ENCODE results near the gene KPNA6.

KPNA6 gene

DNA sequence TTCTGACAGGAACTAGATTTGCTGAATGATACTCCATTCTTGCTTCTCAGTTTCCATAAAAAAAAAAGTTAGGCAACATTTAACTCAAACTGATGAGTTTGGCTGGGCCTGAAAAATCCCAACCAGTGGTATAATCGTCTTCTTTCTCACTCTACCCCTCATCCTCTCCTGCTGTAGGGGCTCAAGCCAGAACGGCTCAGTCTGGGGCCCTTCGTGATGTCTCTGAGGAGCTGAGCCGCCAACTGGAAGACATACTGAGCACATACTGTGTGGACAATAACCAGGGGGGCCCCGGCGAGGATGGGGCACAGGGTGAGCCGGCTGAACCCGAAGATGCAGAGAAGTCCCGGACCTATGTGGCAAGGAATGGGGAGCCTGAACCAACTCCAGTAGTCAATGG lies 73.2 kb downstream of the KPNA6 start:
- H3K27me3 ChIP-seq (ENCODE audit: control insufficient read depth in 5 of 5, insufficient read depth in 4 of 5, low read length in 5 of 5) = no peaks in the 10 kb centered on the region
- H3K27ac ChIP-seq (ENCODE audit: low read depth, low read length) = peak overlapping the region; percentile 99
- peaks cover 9 to 53% (median 46%) of the 10 kb centered on the region in 5 donors for H3K4me1 ChIP-seq (ENCODE audit: control insufficient read depth in 5 of 5, insufficient read depth in 5 of 5, low read length in 5 of 5)
- peak overlapping the region; percentile 72 to 82 (median 74) for H3K4me3 ChIP-seq (ENCODE audit: low read depth in 1 of 5, low read length in 5 of 5)
- no peaks in the 10 kb centered on the region for H3K9me3 ChIP-seq (ENCODE audit: control insufficient read depth in 5 of 5, low read length in 5 of 5)
- peaks cover 5 to 33% (median 21%) of the 10 kb centered on the region in 5 donors for H3K36me3 ChIP-seq (ENCODE audit: control insufficient read depth in 5 of 5, insufficient read depth in 5 of 5, low read length in 5 of 5)
- peak overlapping the region; percentile 32 to 97 (median 92) for H3K9ac ChIP-seq (ENCODE audit: low read length in 5 of 5)

DNA sequence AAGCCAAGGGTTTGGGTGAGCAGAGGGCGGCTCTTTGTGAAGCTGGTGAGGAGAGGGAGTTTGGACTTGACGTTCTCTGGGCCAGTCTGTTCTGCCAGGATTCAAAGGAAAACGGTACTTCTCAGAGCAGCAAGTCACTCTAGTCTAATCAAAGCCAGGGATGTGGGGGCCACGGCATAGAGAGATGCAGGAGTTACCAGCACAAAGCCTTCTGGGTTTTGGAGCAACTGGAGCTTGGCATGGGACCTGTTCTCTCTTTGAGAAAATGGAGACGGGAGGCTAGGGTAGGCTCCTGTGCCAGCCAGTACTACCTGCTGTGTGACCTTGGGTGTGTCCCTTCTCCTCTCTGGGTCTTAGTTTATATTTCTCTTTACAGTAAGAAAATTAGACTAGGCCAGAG lies 73.7 kb downstream of the KPNA6 start:
- Histone ChIP-seq H3K9me3 (ENCODE audit: control insufficient read depth in 5 of 5, low read length in 5 of 5) (no peaks in the 10 kb centered on the region), H3K9ac (ENCODE audit: low read length in 5 of 5) (peak overlapping the region in 4 of 5 donors; percentile 92 to 97 (median 94)), H3K4me1 (ENCODE audit: control insufficient read depth in 5 of 5, insufficient read depth in 5 of 5, low read length in 5 of 5) (peaks cover 9 to 56% (median 46%) of the 10 kb centered on the region in 5 donors), H3K27ac (ENCODE audit: low read depth, low read length) (peak overlapping the region; percentile 99), H3K4me3 (ENCODE audit: low read depth in 1 of 5, low read length in 5 of 5) (peak overlapping the region; percentile 48 to 82 (median 74)), H3K27me3 (ENCODE audit: control insufficient read depth in 5 of 5, insufficient read depth in 4 of 5, low read length in 5 of 5) (no peaks in the 10 kb centered on the region), H3K36me3 (ENCODE audit: control insufficient read depth in 5 of 5, insufficient read depth in 5 of 5, low read length in 5 of 5) (peaks cover 9 to 38% (median 26%) of the 10 kb centered on the region in 5 donors)

DNA sequence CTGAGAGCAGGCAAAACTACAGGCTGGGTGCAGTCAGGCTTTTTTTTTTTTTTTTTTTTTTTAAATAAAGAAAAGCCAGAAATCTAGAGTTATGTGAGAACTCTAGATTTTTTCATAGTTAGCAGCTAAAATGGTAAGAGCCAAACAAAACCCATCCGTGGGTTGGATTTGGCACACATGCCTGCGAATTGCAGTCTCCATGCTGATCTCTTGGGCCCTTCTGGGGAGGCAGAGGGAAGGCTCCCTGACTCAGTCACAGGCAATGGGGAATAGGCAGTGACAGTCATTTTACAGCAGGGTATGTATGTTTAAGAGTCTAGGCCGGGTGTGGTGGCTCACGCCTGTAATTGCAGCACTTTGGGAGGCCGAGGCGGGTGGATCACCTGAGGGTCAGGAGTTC lies 74.2 kb downstream of the KPNA6 start:
- Histone ChIP-seq H3K27me3 (ENCODE audit: control insufficient read depth in 5 of 5, insufficient read depth in 4 of 5, low read length in 5 of 5) (no peaks in the 10 kb centered on the region), H3K36me3 (ENCODE audit: control insufficient read depth in 5 of 5, insufficient read depth in 5 of 5, low read length in 5 of 5) (peaks cover 10 to 43% (median 29%) of the 10 kb centered on the region in 5 donors), H3K9ac (ENCODE audit: low read length in 5 of 5) (peak overlapping the region in 3 of 5 donors; percentile 41 to 97 (median 96)), H3K4me1 (ENCODE audit: control insufficient read depth in 5 of 5, insufficient read depth in 5 of 5, low read length in 5 of 5) (peaks cover 9 to 58% (median 46%) of the 10 kb centered on the region in 5 donors), H3K27ac (ENCODE audit: low read depth, low read length) (peak overlapping the region; percentile 99), H3K9me3 (ENCODE audit: control insufficient read depth in 5 of 5, low read length in 5 of 5) (no peaks in the 10 kb centered on the region), H3K4me3 (ENCODE audit: low read depth in 1 of 5, low read length in 5 of 5) (peak overlapping the region in 1 of 5 donors; percentile 74)

DNA sequence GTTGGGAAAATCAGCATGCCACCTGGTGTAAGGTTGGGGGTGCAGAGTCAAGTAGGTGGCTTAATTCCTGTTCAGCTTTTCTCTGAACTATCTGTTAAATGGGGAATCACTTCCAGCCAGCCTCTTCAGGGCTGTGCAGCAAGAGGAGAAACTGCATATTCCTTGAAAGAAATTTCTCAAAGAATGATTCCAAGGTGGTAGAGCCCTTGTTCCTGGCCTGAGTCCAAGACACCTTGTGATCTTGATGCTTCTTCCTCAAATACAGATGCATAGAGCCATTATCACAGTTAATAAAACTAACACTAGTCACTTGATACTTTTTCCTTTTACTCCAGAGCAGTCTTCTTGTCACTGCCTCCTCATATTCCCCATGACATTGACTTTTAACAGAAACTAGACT lies 76.8 kb downstream of the KPNA6 start:
- peaks cover 16 to 69% (median 54%) of the 10 kb centered on the region in 5 donors for H3K36me3 ChIP-seq (ENCODE audit: control insufficient read depth in 5 of 5, insufficient read depth in 5 of 5, low read length in 5 of 5)

DNA sequence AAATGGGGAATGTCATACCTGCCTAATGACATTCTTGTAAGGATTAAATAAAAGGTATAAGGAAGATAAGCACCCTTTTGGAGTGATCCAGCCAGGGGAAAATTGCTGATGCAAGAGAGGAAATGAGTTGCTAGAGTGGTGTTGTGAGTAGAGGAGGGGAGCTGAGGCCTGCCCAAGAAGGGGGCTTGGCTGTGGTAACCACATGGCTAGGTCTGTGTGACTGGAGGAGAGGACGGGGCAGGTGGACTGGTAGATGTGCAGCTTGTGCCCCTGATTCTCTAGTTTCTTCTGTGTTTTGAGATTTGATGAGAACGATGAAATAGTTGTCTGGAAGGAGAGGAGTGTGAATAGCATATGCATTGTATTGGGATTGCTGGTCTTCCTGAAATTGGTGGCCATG lies 78.2 kb downstream of the KPNA6 start:
- H3K4me1 ChIP-seq (ENCODE audit: control insufficient read depth in 5 of 5, insufficient read depth in 5 of 5, low read length in 5 of 5) = peaks cover 3 to 33% (median 24%) of the 10 kb centered on the region in 5 donors
- no peak overlapping the region for H3K27ac ChIP-seq (ENCODE audit: low read depth, low read length)
- no peaks in the 10 kb centered on the region for H3K27me3 ChIP-seq (ENCODE audit: control insufficient read depth in 5 of 5, insufficient read depth in 4 of 5, low read length in 5 of 5)
- H3K9ac ChIP-seq (ENCODE audit: low read length in 5 of 5) = no peak overlapping the region
- no peaks in the 10 kb centered on the region for H3K9me3 ChIP-seq (ENCODE audit: control insufficient read depth in 5 of 5, low read length in 5 of 5)
- peaks cover 18 to 83% (median 67%) of the 10 kb centered on the region in 5 donors for H3K36me3 ChIP-seq (ENCODE audit: control insufficient read depth in 5 of 5, insufficient read depth in 5 of 5, low read length in 5 of 5)
- H3K4me3 ChIP-seq (ENCODE audit: low read depth in 1 of 5, low read length in 5 of 5) = no peak overlapping the region

More for the DNA sequence above, 76.8 kb downstream of the KPNA6 start:
- Histone ChIP-seq H3K9ac (ENCODE audit: low read length in 5 of 5) (no peak overlapping the region), H3K27me3 (ENCODE audit: control insufficient read depth in 5 of 5, insufficient read depth in 4 of 5, low read length in 5 of 5) (no peaks in the 10 kb centered on the region), H3K4me3 (ENCODE audit: low read depth in 1 of 5, low read length in 5 of 5) (no peak overlapping the region), H3K9me3 (ENCODE audit: control insufficient read depth in 5 of 5, low read length in 5 of 5) (no peaks in the 10 kb centered on the region), H3K4me1 (ENCODE audit: control insufficient read depth in 5 of 5, insufficient read depth in 5 of 5, low read length in 5 of 5) (peaks cover 3 to 44% (median 35%) of the 10 kb centered on the region in 5 donors), H3K27ac (ENCODE audit: low read depth, low read length) (no peak overlapping the region)

DNA sequence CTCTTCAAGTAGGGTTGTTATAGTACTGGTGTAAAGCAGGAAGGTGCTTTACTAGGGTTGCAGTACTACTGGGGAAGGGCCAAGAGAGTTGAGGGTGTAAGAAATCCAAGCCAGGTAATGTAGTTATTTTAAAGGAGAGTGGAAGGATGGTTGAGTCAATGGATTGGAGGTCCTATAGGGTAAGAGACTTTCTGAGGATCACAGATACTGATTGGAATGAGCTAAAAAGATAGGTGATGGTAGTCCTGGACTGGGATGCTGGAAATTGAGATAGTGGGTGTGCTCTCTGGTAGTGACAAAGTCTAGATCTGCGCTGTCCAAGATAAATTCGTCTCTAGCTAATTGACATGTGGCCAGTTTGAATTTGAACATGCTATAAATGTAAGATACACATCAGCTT lies 78.6 kb downstream of the KPNA6 start:
- Histone ChIP-seq H3K4me3 (ENCODE audit: low read depth in 1 of 5, low read length in 5 of 5) (no peak overlapping the region), H3K9ac (ENCODE audit: low read length in 5 of 5) (no peak overlapping the region), H3K27ac (ENCODE audit: low read depth, low read length) (no peak overlapping the region), H3K9me3 (ENCODE audit: control insufficient read depth in 5 of 5, low read length in 5 of 5) (no peaks in the 10 kb centered on the region), H3K4me1 (ENCODE audit: control insufficient read depth in 5 of 5, insufficient read depth in 5 of 5, low read length in 5 of 5) (peaks cover 3 to 29% (median 20%) of the 10 kb centered on the region in 5 donors), H3K36me3 (ENCODE audit: control insufficient read depth in 5 of 5, insufficient read depth in 5 of 5, low read length in 5 of 5) (peaks cover 18 to 84% (median 67%) of the 10 kb centered on the region in 5 donors), H3K27me3 (ENCODE audit: control insufficient read depth in 5 of 5, insufficient read depth in 4 of 5, low read length in 5 of 5) (no peaks in the 10 kb centered on the region)

DNA sequence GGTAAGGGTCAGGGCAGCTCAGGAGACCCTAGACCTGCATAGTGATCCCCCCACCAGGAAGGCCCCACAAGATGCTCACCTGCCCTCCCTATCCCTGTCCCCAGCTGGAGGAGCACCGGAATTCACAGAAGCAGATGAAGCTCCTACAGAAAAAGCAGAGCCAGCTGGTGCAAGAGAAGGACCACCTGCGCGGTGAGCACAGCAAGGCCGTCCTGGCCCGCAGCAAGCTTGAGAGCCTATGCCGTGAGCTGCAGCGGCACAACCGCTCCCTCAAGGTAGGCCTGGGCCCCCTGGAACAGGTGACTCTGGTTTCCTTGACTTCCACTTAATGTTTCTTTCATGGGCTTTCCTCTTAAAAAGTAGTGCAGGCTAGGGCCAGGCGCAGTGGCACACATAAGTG lies 80.0 kb downstream of the KPNA6 start:
- peaks cover 23 to 92% (median 77%) of the 10 kb centered on the region in 5 donors for H3K36me3 ChIP-seq (ENCODE audit: control insufficient read depth in 5 of 5, insufficient read depth in 5 of 5, low read length in 5 of 5)

DNA sequence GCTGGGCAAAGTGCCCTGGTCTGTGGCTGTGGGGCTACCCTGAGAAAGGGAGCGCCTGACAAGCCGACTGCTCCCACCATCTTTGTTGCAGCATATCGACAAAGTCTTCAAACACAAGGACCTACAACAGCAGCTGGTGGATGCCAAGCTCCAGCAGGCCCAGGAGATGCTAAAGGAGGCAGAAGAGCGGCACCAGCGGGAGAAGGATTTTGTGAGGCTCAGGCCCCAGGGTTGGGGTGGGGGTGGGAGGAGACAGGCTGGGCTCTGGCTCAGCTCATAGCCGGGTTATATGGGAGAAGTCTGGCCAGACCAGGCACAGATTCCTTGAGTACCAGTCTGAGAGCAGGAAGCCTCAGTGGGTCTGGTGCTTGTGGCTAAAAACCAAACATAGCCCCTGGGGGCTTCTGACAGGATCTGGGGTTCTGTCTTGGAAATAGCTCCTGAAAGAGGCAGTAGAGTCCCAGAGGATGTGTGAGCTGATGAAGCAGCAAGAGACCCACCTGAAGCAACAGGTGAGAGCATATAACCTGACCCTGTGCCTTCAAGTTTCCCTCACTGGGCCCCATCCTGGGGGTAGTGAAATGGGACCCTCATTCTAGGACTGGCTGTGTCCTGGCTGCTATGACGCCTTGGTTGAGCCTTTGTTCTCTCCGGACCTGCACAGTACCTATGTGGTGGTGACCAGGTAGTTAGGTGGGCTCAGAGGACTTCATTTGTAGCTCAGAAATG lies 84.5 kb downstream of the KPNA6 start:
- Histone ChIP-seq H3K36me3 (ENCODE audit: control insufficient read depth in 5 of 5, insufficient read depth in 5 of 5, low read length in 5 of 5) (peaks cover 22 to 100% (median 98%) of the 10 kb centered on the region in 5 donors), H3K4me1 (ENCODE audit: control insufficient read depth in 5 of 5, insufficient read depth in 5 of 5, low read length in 5 of 5) (peaks cover 0 to 6% (median 0%) of the 10 kb centered on the region in 5 donors), H3K27ac (ENCODE audit: low read depth, low read length) (no peak overlapping the region), H3K4me3 (ENCODE audit: low read depth in 1 of 5, low read length in 5 of 5) (no peak overlapping the region), H3K27me3 (ENCODE audit: control insufficient read depth in 5 of 5, insufficient read depth in 4 of 5, low read length in 5 of 5) (no peaks in the 10 kb centered on the region), H3K9ac (ENCODE audit: low read length in 5 of 5) (no peak overlapping the region), H3K9me3 (ENCODE audit: control insufficient read depth in 5 of 5, low read length in 5 of 5) (no peaks in the 10 kb centered on the region)

More for the DNA sequence above, 80.0 kb downstream of the KPNA6 start:
- H3K9me3 ChIP-seq (ENCODE audit: control insufficient read depth in 5 of 5, low read length in 5 of 5) = no peaks in the 10 kb centered on the region
- H3K4me1 ChIP-seq (ENCODE audit: control insufficient read depth in 5 of 5, insufficient read depth in 5 of 5, low read length in 5 of 5) = peaks cover 0 to 16% (median 12%) of the 10 kb centered on the region in 5 donors
- no peak overlapping the region for H3K4me3 ChIP-seq (ENCODE audit: low read depth in 1 of 5, low read length in 5 of 5)
- H3K27me3 ChIP-seq (ENCODE audit: control insufficient read depth in 5 of 5, insufficient read depth in 4 of 5, low read length in 5 of 5) = no peaks in the 10 kb centered on the region
- H3K9ac ChIP-seq (ENCODE audit: low read length in 5 of 5) = no peak overlapping the region
- H3K27ac ChIP-seq (ENCODE audit: low read depth, low read length) = no peak overlapping the region

DNA sequence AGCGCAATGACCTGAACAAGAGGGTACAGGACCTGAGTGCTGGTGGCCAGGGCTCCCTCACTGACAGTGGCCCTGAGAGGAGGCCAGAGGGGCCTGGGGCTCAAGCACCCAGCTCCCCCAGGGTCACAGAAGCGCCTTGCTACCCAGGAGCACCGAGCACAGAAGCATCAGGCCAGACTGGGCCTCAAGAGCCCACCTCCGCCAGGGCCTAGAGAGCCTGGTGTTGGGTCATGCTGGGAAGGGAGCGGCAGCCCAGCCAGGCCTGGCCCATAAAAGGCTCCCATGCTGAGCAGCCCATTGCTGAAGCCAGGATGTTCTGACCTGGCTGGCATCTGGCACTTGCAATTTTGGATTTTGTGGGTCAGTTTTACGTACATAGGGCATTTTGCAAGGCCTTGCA lies 87.1 kb downstream of the KPNA6 start:
- peak overlapping the region in 1 of 5 donors; percentile 4 for H3K9ac ChIP-seq (ENCODE audit: low read length in 5 of 5)
- H3K4me1 ChIP-seq (ENCODE audit: control insufficient read depth in 5 of 5, insufficient read depth in 5 of 5, low read length in 5 of 5) = peaks cover 0 to 12% (median 6%) of the 10 kb centered on the region in 5 donors
- no peak overlapping the region for H3K27ac ChIP-seq (ENCODE audit: low read depth, low read length)
- H3K36me3 ChIP-seq (ENCODE audit: control insufficient read depth in 5 of 5, insufficient read depth in 5 of 5, low read length in 5 of 5) = peaks cover 16 to 87% (median 79%) of the 10 kb centered on the region in 5 donors
- no peaks in the 10 kb centered on the region for H3K9me3 ChIP-seq (ENCODE audit: control insufficient read depth in 5 of 5, low read length in 5 of 5)
- H3K27me3 ChIP-seq (ENCODE audit: control insufficient read depth in 5 of 5, insufficient read depth in 4 of 5, low read length in 5 of 5) = no peaks in the 10 kb centered on the region
- H3K4me3 ChIP-seq (ENCODE audit: low read depth in 1 of 5, low read length in 5 of 5) = no peak overlapping the region

DNA sequence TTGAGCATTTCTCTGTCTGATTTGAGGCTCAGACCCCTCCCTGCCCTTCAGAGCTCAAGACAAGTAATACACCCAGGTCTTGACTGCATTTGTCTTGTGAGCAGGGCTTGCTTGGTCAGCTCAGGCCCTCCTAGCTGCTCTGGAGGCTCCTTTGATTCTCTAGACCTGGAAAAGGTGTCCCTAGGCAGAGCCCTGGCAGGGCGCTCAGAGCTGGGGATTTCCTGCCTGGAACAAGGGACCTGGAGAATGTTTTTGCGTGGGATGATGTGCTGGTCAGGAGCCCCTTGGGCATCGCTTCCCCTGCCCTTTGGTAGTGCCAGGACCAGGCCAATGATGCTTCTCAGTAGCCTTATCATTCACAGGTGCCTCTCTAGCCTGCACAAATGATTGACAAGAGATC lies 87.7 kb downstream of the KPNA6 start:
- H3K9me3 ChIP-seq (ENCODE audit: control insufficient read depth in 5 of 5, low read length in 5 of 5) = no peaks in the 10 kb centered on the region
- H3K36me3 ChIP-seq (ENCODE audit: control insufficient read depth in 5 of 5, insufficient read depth in 5 of 5, low read length in 5 of 5) = peaks cover 14 to 82% (median 74%) of the 10 kb centered on the region in 5 donors
- H3K9ac ChIP-seq (ENCODE audit: low read length in 5 of 5) = no peak overlapping the region
- no peaks in the 10 kb centered on the region for H3K27me3 ChIP-seq (ENCODE audit: control insufficient read depth in 5 of 5, insufficient read depth in 4 of 5, low read length in 5 of 5)
- H3K27ac ChIP-seq (ENCODE audit: low read depth, low read length) = no peak overlapping the region
- peaks cover 0 to 18% (median 12%) of the 10 kb centered on the region in 5 donors for H3K4me1 ChIP-seq (ENCODE audit: control insufficient read depth in 5 of 5, insufficient read depth in 5 of 5, low read length in 5 of 5)
- H3K4me3 ChIP-seq (ENCODE audit: low read depth in 1 of 5, low read length in 5 of 5) = no peak overlapping the region
